ENCODE data around the gene AK4. TPM values are rescaled to one million over a fixed set of nuclear protein-coding genes. Genes with fewer than 3 reads are reported as not detected.
"Not testable (repeated sequence)": the region's sequence is repeated elsewhere in the genome, so short reads cannot be mapped to it uniquely, and the experiment has no call there.

The AK4 gene
- total and polyA plus RNA-seq, 2 donors, result 12.5 to 36.1 TPM

GRCh38 chr1:65159801-65160523 lies 12.0 kb downstream of the AK4 start:
- DNase-seq (ENCODE audit: extremely low spot score), result no peak
- Histone ChIP-seq H3K36me3 (ENCODE audit: insufficient read depth) (no peaks in the 10 kb centered on the region), H3K4me1 (ENCODE audit: insufficient read depth) (no peaks in the 10 kb centered on the region), H3K4me3 (ENCODE audit: low read depth, low read length) (no peak overlapping the region), H3K27ac (ENCODE audit: low read depth) (no peak overlapping the region)
- 96% methylated on average over 9 of the region's 9 CpGs for WGBS

DNA sequence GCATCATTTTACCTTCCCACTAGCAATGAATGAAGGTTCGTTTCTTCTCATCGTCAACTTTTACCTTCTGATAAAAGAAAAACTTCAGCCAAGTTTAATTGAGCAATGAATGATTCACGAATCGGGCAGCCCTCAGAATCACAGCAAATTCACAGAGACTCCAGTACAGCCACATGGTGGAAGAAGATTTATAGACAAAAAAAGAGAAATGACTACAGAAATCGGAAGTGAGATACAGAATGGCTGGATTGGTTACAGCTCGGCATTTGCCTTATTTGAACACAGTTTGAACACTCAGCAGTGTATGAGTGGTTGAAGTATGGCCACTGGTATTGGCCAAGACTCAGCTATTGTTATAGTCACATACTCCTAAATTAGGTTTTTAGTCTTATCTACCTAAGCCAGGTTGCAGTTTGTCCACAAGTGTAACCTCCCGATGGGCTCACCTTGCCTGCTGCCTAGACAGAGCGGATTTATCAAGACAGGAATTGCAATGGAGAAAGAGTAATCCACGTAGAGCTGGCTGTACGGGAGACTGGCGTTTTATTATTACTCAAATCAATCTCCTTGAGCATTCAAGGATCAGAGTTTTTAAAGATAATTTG lies 15.3 kb downstream of the AK4 start:
- no peak for DNase-seq (ENCODE audit: extremely low spot score)
- Histone ChIP-seq H3K4me1 (ENCODE audit: insufficient read depth) (no peaks in the 10 kb centered on the region), H3K36me3 (ENCODE audit: insufficient read depth) (no peaks in the 10 kb centered on the region), H3K27ac (ENCODE audit: low read depth) (no peak overlapping the region), H3K4me3 (ENCODE audit: low read depth, low read length) (no peak overlapping the region)
- 90% methylated on average over 11 of the region's 11 CpGs for WGBS

- not testable (repeated sequence) for DNase-seq (ENCODE audit: extremely low spot score); H3K4me1 ChIP-seq (ENCODE audit: insufficient read depth); H3K27ac ChIP-seq (ENCODE audit: low read depth); H3K36me3 ChIP-seq (ENCODE audit: insufficient read depth); H3K4me3 ChIP-seq (ENCODE audit: low read depth, low read length)
- 94% methylated on average over 3 of the region's 3 CpGs for WGBS
Measured at GRCh38 chr1:65164101-65164500, 16.1 kb downstream of the AK4 start.

GRCh38 chr1:65164633-65165032 lies 16.6 kb downstream of the AK4 start:
- H3K27ac ChIP-seq (ENCODE audit: low read depth), result no peak overlapping the region
- H3K4me3 ChIP-seq (ENCODE audit: low read depth, low read length), result no peak overlapping the region
- no peaks in the 10 kb centered on the region for H3K4me1 ChIP-seq (ENCODE audit: insufficient read depth)
- H3K36me3 ChIP-seq (ENCODE audit: insufficient read depth), result no peaks in the 10 kb centered on the region
- DNase-seq (ENCODE audit: extremely low spot score), result no peak

DNA sequence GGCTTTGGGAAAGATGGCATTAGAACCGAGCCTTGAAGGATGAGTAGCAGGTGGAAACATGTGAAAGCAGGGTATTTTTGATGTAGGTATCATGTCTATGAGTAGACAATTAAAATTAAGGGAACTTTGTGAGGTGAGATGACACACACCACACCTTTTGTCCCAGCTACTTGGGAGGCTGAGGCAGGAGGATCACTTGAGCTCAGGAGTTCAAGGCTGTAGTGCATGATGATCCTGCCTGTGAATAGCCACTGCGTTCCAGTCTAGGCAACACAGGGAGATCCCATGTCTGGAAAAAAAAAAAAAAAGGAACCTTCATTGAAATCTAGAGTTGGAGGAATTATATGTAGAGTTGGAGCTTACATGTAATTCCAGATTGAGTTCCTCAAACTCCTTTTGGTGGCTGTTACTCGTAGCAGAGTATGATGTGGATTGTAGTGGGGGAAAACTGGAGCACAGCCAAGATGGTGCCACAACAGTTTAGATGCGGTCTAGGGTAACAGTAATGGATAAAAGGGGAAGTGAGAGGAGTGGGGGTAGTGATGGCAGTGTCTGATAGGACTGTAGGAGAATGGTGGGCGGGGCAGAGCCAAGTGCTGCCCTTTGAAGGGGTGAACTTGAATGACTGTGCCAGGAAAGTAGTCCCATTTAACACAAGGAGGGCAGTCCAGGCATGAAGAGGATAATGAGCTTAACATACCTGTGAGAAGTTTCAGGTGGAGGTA lies 17.4 kb downstream of the AK4 start:
- Histone ChIP-seq H3K4me3 (ENCODE audit: low read depth, low read length) (no peak overlapping the region), H3K4me1 (ENCODE audit: insufficient read depth) (no peaks in the 10 kb centered on the region), H3K36me3 (ENCODE audit: insufficient read depth) (no peaks in the 10 kb centered on the region), H3K27ac (ENCODE audit: low read depth) (no peak overlapping the region)
- WGBS, result 77% methylated on average over 5 of the region's 5 CpGs
- no peak for DNase-seq (ENCODE audit: extremely low spot score)

GRCh38 chr1:65166572-65167305 lies 18.7 kb downstream of the AK4 start:
- Histone ChIP-seq H3K4me1 (ENCODE audit: insufficient read depth) (no peaks in the 10 kb centered on the region), H3K27ac (ENCODE audit: low read depth) (no peak overlapping the region), H3K36me3 (ENCODE audit: insufficient read depth) (no peaks in the 10 kb centered on the region), H3K4me3 (ENCODE audit: low read depth, low read length) (no peak overlapping the region)
- DNase-seq (ENCODE audit: extremely low spot score), result no peak
- WGBS, result 91% methylated on average over 7 of the region's 7 CpGs

GRCh38 chr1:65167586-65168242 lies 19.7 kb downstream of the AK4 start:
- Histone ChIP-seq H3K36me3 (ENCODE audit: insufficient read depth) (no peaks in the 10 kb centered on the region), H3K4me3 (ENCODE audit: low read depth, low read length) (no peak overlapping the region), H3K27ac (ENCODE audit: low read depth) (no peak overlapping the region), H3K4me1 (ENCODE audit: insufficient read depth) (no peaks in the 10 kb centered on the region)
- DNase-seq (ENCODE audit: extremely low spot score), result no peak
- WGBS, result 92% methylated on average over 5 of the region's 5 CpGs

DNA sequence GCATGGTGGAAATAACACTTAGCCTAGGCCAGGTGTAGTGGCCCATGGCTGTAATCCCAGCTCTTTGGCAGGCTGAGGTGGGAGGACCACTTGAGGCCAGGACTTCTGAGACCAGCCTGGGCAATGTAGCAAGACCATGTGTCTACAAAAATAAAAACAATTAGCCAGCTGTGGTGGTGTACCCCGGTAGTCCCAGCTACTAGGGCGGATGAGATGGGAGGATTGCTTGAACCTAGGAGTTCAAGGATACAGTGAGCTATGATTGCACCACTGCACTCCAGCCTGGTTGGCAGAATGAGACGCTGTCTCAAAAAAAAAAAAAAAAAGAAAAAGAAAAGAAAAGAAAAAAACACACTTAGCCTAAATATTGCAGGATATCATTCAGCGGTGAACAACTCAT lies 20.9 kb downstream of the AK4 start:
- Histone ChIP-seq H3K4me1 (ENCODE audit: insufficient read depth) (no peaks in the 10 kb centered on the region), H3K27ac (ENCODE audit: low read depth) (no peak overlapping the region), H3K36me3 (ENCODE audit: insufficient read depth) (no peaks in the 10 kb centered on the region), H3K4me3 (ENCODE audit: low read depth, low read length) (no peak overlapping the region)
- DNase-seq (ENCODE audit: extremely low spot score), result no peak
- WGBS, result 88% methylated on average over 4 of the region's 4 CpGs

DNA sequence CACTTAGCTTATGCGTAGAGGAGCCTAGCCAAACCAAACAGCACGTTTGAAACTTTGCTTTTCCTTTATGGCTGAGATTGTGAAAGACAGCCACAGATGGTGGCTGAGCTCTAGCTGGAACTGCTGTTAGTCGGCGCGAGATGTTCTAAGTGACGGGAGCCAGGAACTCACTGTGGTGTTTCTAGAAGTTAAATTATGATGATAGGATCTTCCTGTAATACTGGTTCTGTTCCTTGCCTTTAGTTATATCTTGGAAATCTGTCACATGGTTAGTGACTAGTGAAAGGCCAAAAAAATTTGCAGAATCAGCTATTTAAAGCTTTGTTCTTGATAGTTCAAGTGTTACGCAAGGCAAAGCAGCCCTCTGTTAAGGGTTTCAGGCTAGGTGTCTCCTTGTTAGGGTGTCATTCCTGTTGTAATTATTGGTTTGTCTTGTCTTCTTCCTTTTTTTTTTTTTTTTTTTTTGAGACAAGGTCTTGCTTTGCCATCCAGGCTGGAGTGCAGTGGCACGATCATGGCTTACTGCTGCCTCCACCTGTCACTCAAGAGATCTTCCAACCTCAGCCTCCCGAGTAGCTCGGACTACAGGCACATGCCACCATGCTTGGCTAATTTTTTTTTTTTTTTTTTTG lies 22.6 kb downstream of the AK4 start:
- no peak overlapping the region for H3K4me3 ChIP-seq (ENCODE audit: low read depth, low read length)

GRCh38 chr1:65172936-65173690 lies 25.1 kb downstream of the AK4 start:
- Histone ChIP-seq H3K4me1 (ENCODE audit: insufficient read depth) (no peaks in the 10 kb centered on the region), H3K4me3 (ENCODE audit: low read depth, low read length) (no peak overlapping the region), H3K36me3 (ENCODE audit: insufficient read depth) (no peaks in the 10 kb centered on the region), H3K27ac (ENCODE audit: low read depth) (no peak overlapping the region)
- DNase-seq (ENCODE audit: extremely low spot score), result no peak
- WGBS, result 92% methylated on average over 14 of the region's 14 CpGs

More for the DNA sequence above, 22.6 kb downstream of the AK4 start:
- Histone ChIP-seq H3K27ac (ENCODE audit: low read depth) (no peak overlapping the region), H3K36me3 (ENCODE audit: insufficient read depth) (no peaks in the 10 kb centered on the region), H3K4me1 (ENCODE audit: insufficient read depth) (no peaks in the 10 kb centered on the region)
- no peak for DNase-seq (ENCODE audit: extremely low spot score)
- WGBS, result 60% methylated on average over 10 of the region's 10 CpGs

DNA sequence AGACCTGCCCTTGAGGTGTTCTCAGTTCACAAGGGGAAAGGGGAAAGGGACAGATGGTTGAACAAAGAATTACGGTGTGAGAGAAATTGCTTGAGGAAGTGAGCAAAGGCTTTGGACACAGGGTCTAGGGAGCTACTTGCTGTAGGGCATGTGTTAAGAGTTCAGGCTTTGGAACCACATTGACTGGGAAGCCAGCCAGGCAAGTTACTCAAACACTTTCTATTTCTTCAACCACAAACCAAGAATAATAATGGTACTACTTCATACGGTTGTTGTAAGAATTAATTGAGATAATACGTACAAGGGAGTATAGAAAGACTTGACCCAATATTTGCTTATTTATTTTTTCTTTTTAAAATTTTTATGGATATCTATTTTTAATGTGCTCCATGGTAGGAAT lies 26.6 kb downstream of the AK4 start:
- no peak for DNase-seq (ENCODE audit: extremely low spot score)
- Histone ChIP-seq H3K4me3 (ENCODE audit: low read depth, low read length) (no peak overlapping the region), H3K4me1 (ENCODE audit: insufficient read depth) (no peaks in the 10 kb centered on the region), H3K36me3 (ENCODE audit: insufficient read depth) (no peaks in the 10 kb centered on the region), H3K27ac (ENCODE audit: low read depth) (no peak overlapping the region)
- WGBS, result 48% methylated on average over 3 of the region's 3 CpGs

GRCh38 chr1:65175171-65176055 lies 27.4 kb downstream of the AK4 start:
- 44% methylated on average over 13 of the region's 13 CpGs for WGBS
- no peak overlapping the region for H3K4me3 ChIP-seq (ENCODE audit: low read depth, low read length)
- no peak for DNase-seq (ENCODE audit: extremely low spot score)

More at GRCh38 chr1:65175171-65176055, 27.4 kb downstream of the AK4 start:
- no peaks in the 10 kb centered on the region for H3K36me3 ChIP-seq (ENCODE audit: insufficient read depth)
- no peaks in the 10 kb centered on the region for H3K4me1 ChIP-seq (ENCODE audit: insufficient read depth)
- H3K27ac ChIP-seq (ENCODE audit: low read depth), result peak overlapping the region; percentile 19
